Measurements from ENCODE around the gene ST3GAL3.

- TF ChIP-seq CTCF (IDR thresholded peaks at IDR 0.05) = no peak
- TF ChIP-seq MAX (IDR thresholded peaks at IDR 0.05) = no peak
- no peak for TF ChIP-seq USF2 (IDR thresholded peaks at IDR 0.05)
- no peak for TF ChIP-seq CHD2 (IDR thresholded peaks at IDR 0.05; ENCODE audit: low read length, partially characterized antibody)
- TF ChIP-seq POLR2A (IDR thresholded peaks at IDR 0.05; ENCODE audit: low read length) = no peak
- TF ChIP-seq RAD21 (conservative IDR thresholded peaks at IDR 0.05 in 1 of 2, IDR thresholded peaks at IDR 0.05 in 1 of 2) = no peak
Measured at GRCh38 chr1:43708002-43708410, 670 bp downstream of the ST3GAL3 start.
